ENCODE results near the gene RTL9.

Gene RTL9

DNA sequence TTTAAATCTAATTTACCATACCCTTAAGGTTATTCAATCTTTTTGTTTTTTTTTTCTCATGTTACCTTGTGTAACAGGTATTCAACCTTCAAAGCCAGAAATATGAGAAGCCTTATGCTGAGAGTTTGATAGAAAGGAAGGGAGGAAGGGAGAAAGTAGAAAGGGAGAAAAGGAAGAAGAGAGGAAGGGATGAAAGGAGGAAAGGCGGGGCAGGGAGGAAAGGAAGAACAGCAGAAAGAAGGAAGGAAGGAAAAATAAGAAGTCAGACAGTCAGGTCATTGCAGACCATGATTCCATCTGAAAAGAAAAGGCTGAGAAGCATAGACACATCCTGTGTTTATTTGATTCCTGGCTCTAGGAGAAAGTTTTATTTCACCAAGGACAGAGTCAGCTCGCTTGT, 30.9 kb downstream of the RTL9 start:
- no peaks in the 10 kb centered on the region for H3K9me3 ChIP-seq (ENCODE audit: insufficient read depth, low read length)

GRCh38 chrX:110391086-110391485, 32.4 kb downstream of the RTL9 start:
- no peak for DNase-seq (ENCODE audit: low read depth, low spot score)
- H3K4me1 ChIP-seq (ENCODE audit: insufficient read depth, insufficient read length) = peaks cover 3% of the 10 kb centered on the region
- no peaks in the 10 kb centered on the region for H3K36me3 ChIP-seq (ENCODE audit: insufficient read depth, insufficient read length, low read length)
- H3K4me3 ChIP-seq (ENCODE audit: insufficient read length, low read depth) = no peak overlapping the region
- no peak overlapping the region for H3K9ac ChIP-seq (ENCODE audit: insufficient read length, low read depth)
- no peaks in the 10 kb centered on the region for H3K9me3 ChIP-seq (ENCODE audit: insufficient read depth, low read length)
- H3K27me3 ChIP-seq (ENCODE audit: insufficient read depth, insufficient read length) = no peaks in the 10 kb centered on the region
- TF ChIP-seq SUZ12 (IDR thresholded peaks at IDR 0.05; ENCODE audit: extremely low read depth, insufficient read depth, insufficient read length) = no peak
- TF ChIP-seq ZNF274 (IDR thresholded peaks at IDR 0.05; ENCODE audit: low read depth, low read length) = no peak
- TF ChIP-seq YY1 (IDR thresholded peaks at IDR 0.05; ENCODE audit: insufficient read depth, insufficient read length) = no peak

More for the DNA sequence above, 30.9 kb downstream of the RTL9 start:
- Histone ChIP-seq H3K36me3 (ENCODE audit: insufficient read depth, insufficient read length, low read length) (no peaks in the 10 kb centered on the region), H3K4me1 (ENCODE audit: insufficient read depth, insufficient read length) (peaks cover under 1% of the 10 kb centered on the region), H3K27me3 (ENCODE audit: insufficient read depth, insufficient read length) (no peaks in the 10 kb centered on the region), H3K4me3 (ENCODE audit: insufficient read length, low read depth) (no peak overlapping the region), H3K9ac (ENCODE audit: insufficient read length, low read depth) (no peak overlapping the region)
- TF ChIP-seq ZNF274 (IDR thresholded peaks at IDR 0.05; ENCODE audit: low read depth, low read length) (no peak), YY1 (IDR thresholded peaks at IDR 0.05; ENCODE audit: insufficient read depth, insufficient read length) (no peak), SUZ12 (IDR thresholded peaks at IDR 0.05; ENCODE audit: extremely low read depth, insufficient read depth, insufficient read length) (no peak)
- DNase-seq (ENCODE audit: low read depth, low spot score) = no peak

DNA sequence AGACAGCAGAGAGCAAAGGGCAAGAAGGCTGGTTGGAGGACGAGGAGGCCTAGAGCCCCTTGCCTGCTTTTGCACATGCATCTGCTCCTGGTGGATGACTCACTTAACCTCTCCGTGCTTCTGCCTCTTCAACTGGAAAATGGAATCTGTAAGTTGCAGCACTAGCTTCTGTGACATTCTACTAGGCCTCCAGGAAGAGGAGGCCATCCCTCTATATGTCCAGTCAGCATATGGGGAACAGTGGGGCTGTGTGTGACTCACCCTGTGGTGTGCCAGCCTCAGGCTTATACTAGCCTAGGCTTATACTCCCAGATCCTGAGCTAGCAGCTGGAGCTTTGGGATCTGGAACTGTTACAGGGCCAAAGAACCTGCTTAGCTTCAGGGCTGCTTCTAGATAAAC, 36.0 kb downstream of the RTL9 start:
- Histone ChIP-seq H3K27me3 (ENCODE audit: insufficient read depth, insufficient read length) (no peaks in the 10 kb centered on the region), H3K4me1 (ENCODE audit: insufficient read depth, insufficient read length) (peaks cover 3% of the 10 kb centered on the region), H3K9ac (ENCODE audit: insufficient read length, low read depth) (no peak overlapping the region), H3K9me3 (ENCODE audit: insufficient read depth, low read length) (no peaks in the 10 kb centered on the region), H3K4me3 (ENCODE audit: insufficient read length, low read depth) (no peak overlapping the region), H3K36me3 (ENCODE audit: insufficient read depth, insufficient read length, low read length) (no peaks in the 10 kb centered on the region)
- DNase-seq (ENCODE audit: low read depth, low spot score) = no peak
- no peak for TF ChIP-seq YY1 (IDR thresholded peaks at IDR 0.05; ENCODE audit: insufficient read depth, insufficient read length)
- TF ChIP-seq ZNF274 (IDR thresholded peaks at IDR 0.05; ENCODE audit: low read depth, low read length) = no peak
- no peak for TF ChIP-seq SUZ12 (IDR thresholded peaks at IDR 0.05; ENCODE audit: extremely low read depth, insufficient read depth, insufficient read length)

- Histone ChIP-seq H3K36me3 (ENCODE audit: insufficient read depth, insufficient read length, low read length) (no peaks in the 10 kb centered on the region), H3K4me1 (ENCODE audit: insufficient read depth, insufficient read length) (peaks cover 3% of the 10 kb centered on the region), H3K27me3 (ENCODE audit: insufficient read depth, insufficient read length) (no peaks in the 10 kb centered on the region), H3K4me3 (ENCODE audit: insufficient read length, low read depth) (no peak overlapping the region), H3K9me3 (ENCODE audit: insufficient read depth, low read length) (no peaks in the 10 kb centered on the region), H3K9ac (ENCODE audit: insufficient read length, low read depth) (no peak overlapping the region)
- TF ChIP-seq ZNF274 (IDR thresholded peaks at IDR 0.05; ENCODE audit: low read depth, low read length) (no peak), YY1 (IDR thresholded peaks at IDR 0.05; ENCODE audit: insufficient read depth, insufficient read length) (no peak), SUZ12 (IDR thresholded peaks at IDR 0.05; ENCODE audit: extremely low read depth, insufficient read depth, insufficient read length) (no peak)
- DNase-seq (ENCODE audit: low read depth, low spot score) = no peak
Measured at GRCh38 chrX:110395877-110396276, 37.2 kb downstream of the RTL9 start.

- no peak overlapping the region for H3K4me3 ChIP-seq (ENCODE audit: insufficient read length, low read depth)
- DNase-seq (ENCODE audit: low read depth, low spot score) = no peak
- H3K9ac ChIP-seq (ENCODE audit: insufficient read length, low read depth) = no peak overlapping the region
- no peak for TF ChIP-seq ZNF274 (IDR thresholded peaks at IDR 0.05; ENCODE audit: low read depth, low read length)
- peaks cover 3% of the 10 kb centered on the region for H3K4me1 ChIP-seq (ENCODE audit: insufficient read depth, insufficient read length)
- H3K27me3 ChIP-seq (ENCODE audit: insufficient read depth, insufficient read length) = no peaks in the 10 kb centered on the region
- H3K9me3 ChIP-seq (ENCODE audit: insufficient read depth, low read length) = no peaks in the 10 kb centered on the region
- no peaks in the 10 kb centered on the region for H3K36me3 ChIP-seq (ENCODE audit: insufficient read depth, insufficient read length, low read length)
Measured at GRCh38 chrX:110396735-110397134, 38.1 kb downstream of the RTL9 start.

GRCh38 chrX:110397339-110397738, 38.7 kb downstream of the RTL9 start:
- Histone ChIP-seq H3K36me3 (ENCODE audit: insufficient read depth, insufficient read length, low read length) (no peaks in the 10 kb centered on the region), H3K4me3 (ENCODE audit: insufficient read length, low read depth) (no peak overlapping the region), H3K9me3 (ENCODE audit: insufficient read depth, low read length) (no peaks in the 10 kb centered on the region), H3K9ac (ENCODE audit: insufficient read length, low read depth) (no peak overlapping the region), H3K4me1 (ENCODE audit: insufficient read depth, insufficient read length) (peaks cover 3% of the 10 kb centered on the region), H3K27me3 (ENCODE audit: insufficient read depth, insufficient read length) (no peaks in the 10 kb centered on the region)
- DNase-seq (ENCODE audit: low read depth, low spot score) = no peak
- TF ChIP-seq ZNF274 (IDR thresholded peaks at IDR 0.05; ENCODE audit: low read depth, low read length) (no peak), YY1 (IDR thresholded peaks at IDR 0.05; ENCODE audit: insufficient read depth, insufficient read length) (no peak), SUZ12 (IDR thresholded peaks at IDR 0.05; ENCODE audit: extremely low read depth, insufficient read depth, insufficient read length) (no peak)

DNA sequence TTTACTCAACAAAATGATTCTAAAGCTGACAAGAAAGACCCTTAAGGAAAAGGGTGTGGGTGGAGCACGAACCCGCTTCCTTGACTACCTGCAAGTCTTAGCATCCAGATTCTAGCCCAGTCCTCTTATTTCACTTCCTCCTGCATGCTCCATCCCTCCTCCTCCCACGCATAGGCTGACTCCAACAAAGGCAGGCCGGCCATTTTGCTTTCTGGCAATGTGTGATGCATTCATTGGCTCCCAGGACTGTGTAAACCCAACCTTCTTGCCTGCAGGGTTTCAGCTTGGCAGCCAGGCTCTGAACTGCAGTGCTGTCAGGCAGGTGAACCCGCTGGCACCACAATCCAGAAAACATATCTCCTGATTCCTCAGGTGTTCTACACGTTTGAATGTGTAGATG, 39.3 kb downstream of the RTL9 start:
- no peaks in the 10 kb centered on the region for H3K9me3 ChIP-seq (ENCODE audit: insufficient read depth, low read length)
- H3K4me1 ChIP-seq (ENCODE audit: insufficient read depth, insufficient read length) = peaks cover 5% of the 10 kb centered on the region
- no peak overlapping the region for H3K9ac ChIP-seq (ENCODE audit: insufficient read length, low read depth)
- no peaks in the 10 kb centered on the region for H3K27me3 ChIP-seq (ENCODE audit: insufficient read depth, insufficient read length)
- H3K4me3 ChIP-seq (ENCODE audit: insufficient read length, low read depth) = no peak overlapping the region
- no peak for DNase-seq (ENCODE audit: low read depth, low spot score)
- TF ChIP-seq YY1 (IDR thresholded peaks at IDR 0.05; ENCODE audit: insufficient read depth, insufficient read length) (no peak), ZNF274 (IDR thresholded peaks at IDR 0.05; ENCODE audit: low read depth, low read length) (no peak), SUZ12 (IDR thresholded peaks at IDR 0.05; ENCODE audit: extremely low read depth, insufficient read depth, insufficient read length) (no peak)
- no peaks in the 10 kb centered on the region for H3K36me3 ChIP-seq (ENCODE audit: insufficient read depth, insufficient read length, low read length)

GRCh38 chrX:110399497-110399896, 40.8 kb downstream of the RTL9 start:
- H3K9me3 ChIP-seq (ENCODE audit: insufficient read depth, low read length) = no peaks in the 10 kb centered on the region
- H3K4me3 ChIP-seq (ENCODE audit: insufficient read length, low read depth) = no peak overlapping the region
- no peak for DNase-seq (ENCODE audit: low read depth, low spot score)
- no peak overlapping the region for H3K9ac ChIP-seq (ENCODE audit: insufficient read length, low read depth)
- peaks cover 5% of the 10 kb centered on the region for H3K4me1 ChIP-seq (ENCODE audit: insufficient read depth, insufficient read length)
- no peaks in the 10 kb centered on the region for H3K27me3 ChIP-seq (ENCODE audit: insufficient read depth, insufficient read length)
- TF ChIP-seq SUZ12 (IDR thresholded peaks at IDR 0.05; ENCODE audit: extremely low read depth, insufficient read depth, insufficient read length) = no peak
- no peak for TF ChIP-seq YY1 (IDR thresholded peaks at IDR 0.05; ENCODE audit: insufficient read depth, insufficient read length)
- no peak for TF ChIP-seq ZNF274 (IDR thresholded peaks at IDR 0.05; ENCODE audit: low read depth, low read length)
- H3K36me3 ChIP-seq (ENCODE audit: insufficient read depth, insufficient read length, low read length) = no peaks in the 10 kb centered on the region
